Fibroblast of skin of right biceps (primary cell): ENCODE data around the gene DHRS1.

Experiments used
- DNase-seq: peaks from one replicate; pipeline ENCODE4 v3.0.0-alpha.2; 2013

The DHRS1 gene

DNA sequence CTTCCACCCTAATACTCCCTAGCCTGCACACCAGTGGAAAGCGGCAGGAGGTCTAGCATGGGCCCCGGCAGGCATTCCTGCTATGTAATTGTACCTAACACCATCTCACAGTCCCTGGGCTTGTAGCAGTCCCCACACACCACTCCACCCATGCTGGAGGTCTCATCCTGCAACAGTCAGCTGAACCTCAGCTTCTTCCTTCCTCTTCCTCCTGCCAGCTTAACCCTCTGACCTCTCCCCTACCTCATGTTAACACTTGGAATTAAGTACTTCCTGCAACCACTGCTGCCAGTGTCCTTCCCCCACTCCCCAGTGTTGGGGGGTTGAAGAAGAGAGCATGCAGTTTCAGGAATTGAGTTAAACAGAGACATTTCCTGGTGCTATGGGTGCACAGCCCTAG lies 27.7 kb upstream of the DHRS1 start:
- DNase-seq: no peak

DNA sequence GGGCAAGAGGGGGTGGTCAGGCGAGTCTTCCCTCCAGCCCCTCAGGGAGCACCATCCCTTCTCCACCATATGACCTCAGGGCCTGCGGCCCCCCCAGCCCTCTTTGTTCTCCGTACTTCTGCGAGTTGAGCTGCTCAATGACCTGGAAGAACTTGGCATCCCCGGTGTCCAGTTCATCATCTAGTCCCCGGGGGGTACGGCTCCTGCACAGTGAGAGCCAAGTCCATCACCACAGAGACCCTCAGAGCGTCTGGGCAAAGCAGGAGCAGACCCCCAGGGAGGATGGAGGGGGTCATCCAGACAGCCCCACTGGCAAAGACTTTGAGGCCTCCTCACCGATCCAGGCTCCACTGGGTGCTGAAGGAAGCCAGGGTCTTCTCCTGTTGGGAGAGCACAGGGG lies 26.4 kb upstream of the DHRS1 start:
- no peak for DNase-seq

DNA sequence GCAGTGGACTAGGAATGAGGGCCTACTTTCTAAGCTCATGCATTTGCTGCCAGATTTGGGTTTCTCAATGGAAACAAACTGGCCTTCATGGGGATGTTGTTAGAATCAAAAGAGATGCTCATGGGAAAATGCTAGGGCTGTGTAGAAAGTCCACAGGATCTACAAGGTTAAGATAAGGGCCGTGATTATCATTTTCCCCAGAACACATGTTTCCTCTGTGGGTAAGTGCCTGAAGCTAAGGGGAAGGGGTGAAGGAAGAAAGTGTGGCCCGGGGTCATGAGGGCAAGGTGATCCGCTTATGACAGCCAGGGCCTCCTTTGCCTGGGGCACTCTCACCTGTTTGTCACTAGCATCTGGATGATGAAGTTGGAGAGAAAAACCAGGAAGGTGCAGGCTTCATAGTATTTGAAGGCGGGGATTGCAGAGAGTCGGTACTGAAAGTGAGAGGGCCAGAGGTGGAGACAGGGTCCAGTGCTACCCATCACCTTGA lies 25.5 kb upstream of the DHRS1 start:
- no peak for DNase-seq

GRCh38 chr14:24324024-24324423 lies 24.4 kb upstream of the DHRS1 start:
- no peak for DNase-seq

- DNase-seq: no peak
Observed at GRCh38 chr14:24323341-24323740, 23.8 kb upstream of the DHRS1 start.

- DNase-seq: no peak
Observed at GRCh38 chr14:24322672-24323071, 23.1 kb upstream of the DHRS1 start.

DNA sequence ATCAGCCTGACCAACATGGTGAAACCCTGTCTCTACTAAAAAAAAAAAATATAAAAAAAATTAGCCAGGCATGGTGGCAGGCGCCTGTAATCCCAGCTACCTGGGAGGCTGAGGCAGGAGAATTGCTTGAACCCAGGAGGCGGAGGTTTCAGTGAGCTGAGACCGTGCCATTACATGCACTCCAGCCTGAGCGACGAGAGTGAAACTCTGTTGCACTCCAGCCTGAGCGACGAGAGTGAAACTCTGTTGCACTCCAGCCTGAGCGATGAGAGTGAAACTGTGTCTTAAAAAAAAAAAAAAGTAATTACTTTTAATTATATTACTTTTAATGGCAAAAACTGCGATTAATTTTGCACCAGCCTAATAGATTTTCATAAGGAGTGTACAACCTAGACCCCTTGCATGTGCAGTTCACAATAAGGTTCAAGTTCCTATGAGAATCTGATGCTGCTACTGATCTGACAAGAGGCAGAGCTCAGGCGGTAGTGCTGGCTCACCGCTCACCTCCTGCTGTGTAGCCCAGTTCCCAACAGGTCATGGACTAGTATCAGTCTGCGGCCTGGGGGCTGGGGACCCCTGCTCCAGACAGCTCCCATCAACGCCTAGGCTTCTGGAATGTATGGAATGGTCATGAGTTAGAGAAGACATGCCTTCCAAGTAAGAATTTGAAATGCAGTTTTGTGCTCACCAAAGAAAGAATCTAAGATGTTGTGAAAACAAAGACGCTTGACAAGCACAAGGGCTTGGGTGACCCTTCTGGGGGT lies 21.8 kb upstream of the DHRS1 start:
- DNase-seq: no peak

GRCh38 chr14:24317141-24317928 lies 17.8 kb upstream of the DHRS1 start:
- DNase-seq: peak; percentile 49

DNA sequence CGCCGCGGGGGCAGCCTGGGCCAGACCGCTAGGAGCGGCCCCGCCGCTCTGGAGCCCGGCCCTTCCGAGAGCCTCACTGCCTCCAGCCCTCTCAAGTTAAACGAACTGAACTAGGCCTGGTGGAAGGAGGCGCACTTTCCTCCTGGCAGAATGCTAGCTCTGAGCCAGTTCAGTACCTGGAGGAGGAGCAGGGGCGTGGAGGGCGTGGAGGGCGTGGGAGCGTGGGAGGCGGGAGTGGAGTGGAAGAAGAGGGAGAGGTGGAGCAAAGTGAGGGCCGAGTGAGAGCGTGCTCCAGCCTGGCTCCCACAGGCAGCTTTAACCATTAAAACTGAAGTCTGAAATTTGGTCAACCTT lies 17.0 kb upstream of the DHRS1 start:
- no peak for DNase-seq

DNA sequence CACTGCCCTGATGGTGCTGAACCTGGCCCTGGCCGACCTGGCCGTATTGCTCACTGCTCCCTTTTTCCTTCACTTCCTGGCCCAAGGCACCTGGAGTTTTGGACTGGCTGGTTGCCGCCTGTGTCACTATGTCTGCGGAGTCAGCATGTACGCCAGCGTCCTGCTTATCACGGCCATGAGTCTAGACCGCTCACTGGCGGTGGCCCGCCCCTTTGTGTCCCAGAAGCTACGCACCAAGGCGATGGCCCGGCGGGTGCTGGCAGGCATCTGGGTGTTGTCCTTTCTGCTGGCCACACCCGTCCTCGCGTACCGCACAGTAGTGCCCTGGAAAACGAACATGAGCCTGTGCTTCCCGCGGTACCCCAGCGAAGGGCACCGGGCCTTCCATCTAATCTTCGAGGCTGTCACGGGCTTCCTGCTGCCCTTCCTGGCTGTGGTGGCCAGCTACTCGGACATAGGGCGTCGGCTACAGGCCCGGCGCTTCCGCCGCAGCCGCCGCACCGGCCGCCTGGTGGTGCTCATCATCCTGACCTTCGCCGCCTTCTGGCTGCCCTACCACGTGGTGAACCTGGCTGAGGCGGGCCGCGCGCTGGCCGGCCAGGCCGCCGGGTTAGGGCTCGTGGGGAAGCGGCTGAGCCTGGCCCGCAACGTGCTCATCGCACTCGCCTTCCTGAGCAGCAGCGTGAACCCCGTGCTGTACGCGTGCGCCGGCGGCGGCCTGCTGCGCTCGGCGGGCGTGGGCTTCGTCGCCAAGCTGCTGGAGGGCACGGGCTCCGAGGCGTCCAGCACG lies 16.4 kb upstream of the DHRS1 start:
- no peak for DNase-seq

- DNase-seq: no peak
Observed at GRCh38 chr14:24315243-24315806, 15.7 kb upstream of the DHRS1 start.

- no peak for DNase-seq
Observed at GRCh38 chr14:24314377-24315193, 15.0 kb upstream of the DHRS1 start.

GRCh38 chr14:24313913-24314312 lies 14.3 kb upstream of the DHRS1 start:
- no peak for DNase-seq

DNA sequence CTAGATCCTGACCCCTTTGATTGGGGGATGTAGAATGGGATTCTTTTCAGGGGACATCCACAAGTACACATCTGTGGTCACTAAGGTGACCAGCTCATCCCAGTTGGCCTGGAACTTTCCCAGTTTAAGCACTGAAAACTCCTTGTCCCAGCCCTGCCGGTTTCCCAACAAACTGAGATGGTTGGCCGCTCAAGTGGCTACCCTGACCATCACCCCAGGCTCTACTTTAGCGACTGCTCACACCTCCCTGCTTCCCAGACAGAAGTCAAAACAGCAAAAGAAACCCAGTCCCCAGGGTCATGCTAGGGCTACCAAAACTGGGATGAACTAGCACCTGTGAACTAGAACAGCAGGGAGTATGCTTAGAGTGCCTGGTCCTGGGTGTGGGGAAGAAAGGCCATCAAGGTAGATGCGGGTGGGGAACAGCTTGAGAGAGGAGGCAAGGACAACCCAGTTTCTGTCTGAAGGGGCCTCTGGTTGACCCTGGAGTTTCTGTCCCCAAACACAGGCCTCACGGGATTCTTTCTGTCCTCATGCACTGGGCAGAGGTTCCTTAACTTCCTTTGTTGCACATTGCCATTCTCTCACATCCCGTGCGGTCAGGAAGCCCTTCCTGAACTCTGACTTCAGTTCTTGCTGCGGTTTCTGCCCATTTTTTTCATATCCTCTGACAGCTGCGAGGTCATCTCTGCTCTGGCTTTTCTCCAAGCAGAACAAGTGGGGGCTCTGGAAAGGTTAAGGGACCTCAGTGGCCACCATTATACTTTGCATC lies 13.3 kb upstream of the DHRS1 start:
- DNase-seq: no peak

GRCh38 chr14:24311837-24312615 lies 12.4 kb upstream of the DHRS1 start:
- no peak for DNase-seq

DNA sequence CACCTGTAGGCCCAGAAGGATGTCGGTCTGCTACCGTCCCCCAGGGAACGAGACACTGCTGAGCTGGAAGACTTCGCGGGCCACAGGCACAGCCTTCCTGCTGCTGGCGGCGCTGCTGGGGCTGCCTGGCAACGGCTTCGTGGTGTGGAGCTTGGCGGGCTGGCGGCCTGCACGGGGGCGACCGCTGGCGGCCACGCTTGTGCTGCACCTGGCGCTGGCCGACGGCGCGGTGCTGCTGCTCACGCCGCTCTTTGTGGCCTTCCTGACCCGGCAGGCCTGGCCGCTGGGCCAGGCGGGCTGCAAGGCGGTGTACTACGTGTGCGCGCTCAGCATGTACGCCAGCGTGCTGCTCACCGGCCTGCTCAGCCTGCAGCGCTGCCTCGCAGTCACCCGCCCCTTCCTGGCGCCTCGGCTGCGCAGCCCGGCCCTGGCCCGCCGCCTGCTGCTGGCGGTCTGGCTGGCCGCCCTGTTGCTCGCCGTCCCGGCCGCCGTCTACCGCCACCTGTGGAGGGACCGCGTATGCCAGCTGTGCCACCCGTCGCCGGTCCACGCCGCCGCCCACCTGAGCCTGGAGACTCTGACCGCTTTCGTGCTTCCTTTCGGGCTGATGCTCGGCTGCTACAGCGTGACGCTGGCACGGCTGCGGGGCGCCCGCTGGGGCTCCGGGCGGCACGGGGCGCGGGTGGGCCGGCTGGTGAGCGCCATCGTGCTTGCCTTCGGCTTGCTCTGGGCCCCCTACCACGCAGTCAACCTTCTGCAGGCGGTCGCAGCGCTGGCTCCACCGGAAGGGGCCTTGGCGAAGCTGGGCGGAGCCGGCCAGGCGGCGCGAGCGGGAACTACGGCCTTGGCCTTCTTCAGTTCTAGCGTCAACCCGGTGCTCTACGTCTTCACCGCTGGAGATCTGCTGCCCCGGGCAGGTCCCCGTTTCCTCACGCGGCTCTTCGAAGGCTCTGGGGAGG lies 11.3 kb upstream of the DHRS1 start, which contains the start of gene LTB4R:
TSS of gene LTB4R (plus strand) at position 857 of the 959 bp plus-strand sequence. CDS start 4,150 bp downstream, outside the sequence.
- peak; percentile 73 for DNase-seq

DNA sequence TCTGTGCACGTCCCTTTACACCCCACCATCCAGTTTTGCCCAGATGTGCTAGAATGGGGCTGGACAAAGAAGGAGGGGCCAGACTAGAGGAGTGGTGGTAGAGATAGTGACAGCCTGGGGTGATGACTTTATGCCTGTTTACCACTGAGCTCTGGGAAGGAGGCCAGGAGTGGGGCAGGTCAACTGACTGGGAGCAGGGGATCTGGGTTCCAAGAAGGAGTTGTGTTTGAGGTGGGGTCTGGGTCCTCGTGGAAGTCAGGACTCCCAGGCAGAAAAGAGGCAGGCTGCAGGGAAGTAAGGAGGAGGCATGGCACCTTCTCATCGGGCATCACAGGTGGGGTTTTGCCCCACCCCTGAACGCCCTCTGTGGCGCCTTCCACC lies 10.7 kb upstream of the DHRS1 start:
- no peak for DNase-seq

DNA sequence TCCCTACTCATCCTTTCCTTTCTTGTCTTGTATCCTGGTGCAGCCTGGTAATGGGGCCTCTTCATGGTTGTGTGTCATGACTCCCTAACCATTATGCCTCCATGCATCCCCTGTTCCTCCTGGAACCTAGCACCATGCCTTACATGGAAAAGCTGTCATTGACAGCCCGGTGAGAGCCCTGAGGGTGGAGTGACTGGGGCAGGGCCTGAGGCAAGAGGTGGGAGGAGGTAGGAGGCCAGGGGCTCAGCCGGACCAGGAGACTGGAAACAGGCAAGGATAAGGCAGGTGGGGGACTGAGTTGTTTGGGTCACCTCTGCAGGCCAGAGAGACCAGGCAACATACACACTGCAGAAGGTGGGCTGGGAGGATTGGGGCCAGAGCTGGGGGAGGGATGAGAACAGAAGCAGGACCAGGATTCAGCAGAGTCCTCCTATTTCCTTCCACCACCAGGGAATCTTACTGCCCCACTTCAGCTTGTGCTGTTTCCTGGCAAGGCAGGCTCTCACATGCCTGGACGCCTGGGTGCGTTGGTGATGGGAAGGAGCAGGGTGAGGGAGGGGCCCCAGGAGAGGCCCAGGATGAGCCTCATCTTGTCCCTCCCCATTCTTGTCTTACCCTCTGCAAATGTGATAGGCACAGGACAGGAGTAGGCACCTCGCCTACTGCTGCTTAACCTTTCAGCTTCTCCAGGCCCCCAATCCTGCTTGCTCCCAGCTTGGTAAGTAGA lies 10.1 kb upstream of the DHRS1 start, which contains the start of gene LTB4R2:
TSS of gene LTB4R2 (plus strand) at position 603 of the 727 bp plus-strand sequence. CDS start 525 bp downstream, outside the sequence.
- no peak for DNase-seq
